ENCODE measurements around the gene VWA8. TPM values are rescaled to one million over a fixed set of nuclear protein-coding genes. Genes with fewer than 3 reads are reported as not detected.

VWA8 gene
- total and polyA plus RNA-seq, 4 donors = 7.1 to 50.3 (median 12.4) TPM

- 64% methylated on average over 2 of the region's 2 CpGs for WGBS
These were observed 39.9 kb upstream of the VWA8 start for GRCh38 chr13:42000846-42001245.

GRCh38 chr13:41997396-41997795 lies 36.5 kb upstream of the VWA8 start:
- 85% methylated on average over 1 of the region's 1 CpG for WGBS
- Histone ChIP-seq H3K9ac (ENCODE audit: low read depth in 1 of 2, low read length in 2 of 2) (no peak overlapping the region), H3K9me3 (ENCODE audit: control insufficient read depth in 4 of 4, low read length in 3 of 4) (no peaks in the 10 kb centered on the region), H3K27me3 (ENCODE audit: control insufficient read depth in 4 of 4, insufficient read depth in 4 of 4, low read length in 3 of 4) (no peaks in the 10 kb centered on the region), H3K36me3 (ENCODE audit: control insufficient read depth in 4 of 4, insufficient read depth in 3 of 4, low read depth in 1 of 4, low read length in 3 of 4) (no peaks in the 10 kb centered on the region), H3K4me3 (ENCODE audit: low read depth in 1 of 3, low read length in 3 of 3) (no peak overlapping the region), H3K4me1 (ENCODE audit: control insufficient read depth in 4 of 4, insufficient read depth in 4 of 4, low read length in 3 of 4) (peaks cover 0 to 3% (median 0%) of the 10 kb centered on the region in 4 donors), H3K27ac (ENCODE audit: low read depth in 1 of 2, low read length in 2 of 2) (no peak overlapping the region)
- no peak for TF ChIP-seq RXRA (IDR thresholded peaks at IDR 0.05)
- no peak for TF ChIP-seq RAD21 (IDR thresholded peaks at IDR 0.05)
- no peak for TF ChIP-seq JUND (IDR thresholded peaks at IDR 0.05)
- TF ChIP-seq, protein P1, sequence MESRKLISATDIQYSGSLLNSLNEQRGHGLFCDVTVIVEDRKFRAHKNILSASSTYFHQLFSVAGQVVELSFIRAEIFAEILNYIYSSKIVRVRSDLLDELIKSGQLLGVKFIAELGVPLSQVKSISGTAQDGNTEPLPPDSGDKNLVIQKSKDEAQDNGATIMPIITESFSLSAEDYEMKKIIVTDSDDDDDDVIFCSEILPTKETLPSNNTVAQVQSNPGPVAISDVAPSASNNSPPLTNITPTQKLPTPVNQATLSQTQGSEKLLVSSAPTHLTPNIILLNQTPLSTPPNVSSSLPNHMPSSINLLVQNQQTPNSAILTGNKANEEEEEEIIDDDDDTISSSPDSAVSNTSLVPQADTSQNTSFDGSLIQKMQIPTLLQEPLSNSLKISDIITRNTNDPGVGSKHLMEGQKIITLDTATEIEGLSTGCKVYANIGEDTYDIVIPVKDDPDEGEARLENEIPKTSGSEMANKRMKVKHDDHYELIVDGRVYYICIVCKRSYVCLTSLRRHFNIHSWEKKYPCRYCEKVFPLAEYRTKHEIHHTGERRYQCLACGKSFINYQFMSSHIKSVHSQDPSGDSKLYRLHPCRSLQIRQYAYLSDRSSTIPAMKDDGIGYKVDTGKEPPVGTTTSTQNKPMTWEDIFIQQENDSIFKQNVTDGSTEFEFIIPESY (IDR thresholded peaks at IDR 0.05) = no peak
- TF ChIP-seq, protein P2, sequence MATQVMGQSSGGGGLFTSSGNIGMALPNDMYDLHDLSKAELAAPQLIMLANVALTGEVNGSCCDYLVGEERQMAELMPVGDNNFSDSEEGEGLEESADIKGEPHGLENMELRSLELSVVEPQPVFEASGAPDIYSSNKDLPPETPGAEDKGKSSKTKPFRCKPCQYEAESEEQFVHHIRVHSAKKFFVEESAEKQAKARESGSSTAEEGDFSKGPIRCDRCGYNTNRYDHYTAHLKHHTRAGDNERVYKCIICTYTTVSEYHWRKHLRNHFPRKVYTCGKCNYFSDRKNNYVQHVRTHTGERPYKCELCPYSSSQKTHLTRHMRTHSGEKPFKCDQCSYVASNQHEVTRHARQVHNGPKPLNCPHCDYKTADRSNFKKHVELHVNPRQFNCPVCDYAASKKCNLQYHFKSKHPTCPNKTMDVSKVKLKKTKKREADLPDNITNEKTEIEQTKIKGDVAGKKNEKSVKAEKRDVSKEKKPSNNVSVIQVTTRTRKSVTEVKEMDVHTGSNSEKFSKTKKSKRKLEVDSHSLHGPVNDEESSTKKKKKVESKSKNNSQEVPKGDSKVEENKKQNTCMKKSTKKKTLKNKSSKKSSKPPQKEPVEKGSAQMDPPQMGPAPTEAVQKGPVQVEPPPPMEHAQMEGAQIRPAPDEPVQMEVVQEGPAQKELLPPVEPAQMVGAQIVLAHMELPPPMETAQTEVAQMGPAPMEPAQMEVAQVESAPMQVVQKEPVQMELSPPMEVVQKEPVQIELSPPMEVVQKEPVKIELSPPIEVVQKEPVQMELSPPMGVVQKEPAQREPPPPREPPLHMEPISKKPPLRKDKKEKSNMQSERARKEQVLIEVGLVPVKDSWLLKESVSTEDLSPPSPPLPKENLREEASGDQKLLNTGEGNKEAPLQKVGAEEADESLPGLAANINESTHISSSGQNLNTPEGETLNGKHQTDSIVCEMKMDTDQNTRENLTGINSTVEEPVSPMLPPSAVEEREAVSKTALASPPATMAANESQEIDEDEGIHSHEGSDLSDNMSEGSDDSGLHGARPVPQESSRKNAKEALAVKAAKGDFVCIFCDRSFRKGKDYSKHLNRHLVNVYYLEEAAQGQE (IDR thresholded peaks at IDR 0.05) = no peak
- TF ChIP-seq NR2F2 (IDR thresholded peaks at IDR 0.05) = no peak
- no peak for TF ChIP-seq HNF4G (IDR thresholded peaks at IDR 0.05)
- TF ChIP-seq YY1 (IDR thresholded peaks at IDR 0.05) = no peak
- no peak for TF ChIP-seq EGR1 (IDR thresholded peaks at IDR 0.05; ENCODE audit: low read depth in 2 of 2)
- TF ChIP-seq, protein P3, sequence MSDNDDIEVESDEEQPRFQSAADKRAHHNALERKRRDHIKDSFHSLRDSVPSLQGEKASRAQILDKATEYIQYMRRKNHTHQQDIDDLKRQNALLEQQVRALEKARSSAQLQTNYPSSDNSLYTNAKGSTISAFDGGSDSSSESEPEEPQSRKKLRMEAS (IDR thresholded peaks at IDR 0.05) = no peak
- no peak for TF ChIP-seq FOXA1 (IDR thresholded peaks at IDR 0.05)
- no peak for TF ChIP-seq HNF4A (conservative IDR thresholded peaks at IDR 0.05)
- TF ChIP-seq ATF3 (IDR thresholded peaks at IDR 0.05) = no peak
- TF ChIP-seq FOXA2 (IDR thresholded peaks at IDR 0.05) = no peak
- DNase-seq (ENCODE audit: low spot score) = no peak

More at GRCh38 chr13:42000846-42001245, 39.9 kb upstream of the VWA8 start:
- Histone ChIP-seq H3K27me3 (ENCODE audit: control insufficient read depth in 4 of 4, insufficient read depth in 4 of 4, low read length in 3 of 4) (no peaks in the 10 kb centered on the region), H3K9ac (ENCODE audit: low read depth in 1 of 2, low read length in 2 of 2) (no peak overlapping the region), H3K27ac (ENCODE audit: low read depth in 1 of 2, low read length in 2 of 2) (no peak overlapping the region), H3K4me3 (ENCODE audit: low read depth in 1 of 3, low read length in 3 of 3) (no peak overlapping the region), H3K36me3 (ENCODE audit: control insufficient read depth in 4 of 4, insufficient read depth in 3 of 4, low read depth in 1 of 4, low read length in 3 of 4) (no peaks in the 10 kb centered on the region), H3K9me3 (ENCODE audit: control insufficient read depth in 4 of 4, low read length in 3 of 4) (no peaks in the 10 kb centered on the region), H3K4me1 (ENCODE audit: control insufficient read depth in 4 of 4, insufficient read depth in 4 of 4, low read length in 3 of 4) (no peaks in the 10 kb centered on the region)
- DNase-seq (ENCODE audit: low spot score) = no peak
- no peak for TF ChIP-seq HNF4A (conservative IDR thresholded peaks at IDR 0.05)
- no peak for TF ChIP-seq HNF4G (IDR thresholded peaks at IDR 0.05)
- TF ChIP-seq SP1 (IDR thresholded peaks at IDR 0.05) = no peak
- TF ChIP-seq, protein P3 (IDR thresholded peaks at IDR 0.05) = no peak
- no peak for TF ChIP-seq FOXA2 (IDR thresholded peaks at IDR 0.05)
- no peak for TF ChIP-seq GABPA (IDR thresholded peaks at IDR 0.05 in 1 of 2, conservative IDR thresholded peaks at IDR 0.05 in 1 of 2)
- no peak for TF ChIP-seq CTCF (IDR thresholded peaks at IDR 0.05; ENCODE audit: low read depth, low read length, missing input control)
- TF ChIP-seq RXRA (IDR thresholded peaks at IDR 0.05) = no peak
- TF ChIP-seq ATF3 (IDR thresholded peaks at IDR 0.05) = no peak
- no peak for TF ChIP-seq TAF1 (conservative IDR thresholded peaks at IDR 0.05)
- no peak for TF ChIP-seq JUND (IDR thresholded peaks at IDR 0.05)
